HuH-7.5 (cell line): ENCODE results near the gene SRL.
"Not testable (repeated sequence)": the region's sequence is repeated elsewhere in the genome, so short reads cannot be mapped to it uniquely, and the experiment has no call there.

Source experiments
- DNase-seq: peaks from one replicate; pipeline ENCODE4 v3.0.0; 2011; ENCODE audit warnings: low spot score

Gene SRL

DNA sequence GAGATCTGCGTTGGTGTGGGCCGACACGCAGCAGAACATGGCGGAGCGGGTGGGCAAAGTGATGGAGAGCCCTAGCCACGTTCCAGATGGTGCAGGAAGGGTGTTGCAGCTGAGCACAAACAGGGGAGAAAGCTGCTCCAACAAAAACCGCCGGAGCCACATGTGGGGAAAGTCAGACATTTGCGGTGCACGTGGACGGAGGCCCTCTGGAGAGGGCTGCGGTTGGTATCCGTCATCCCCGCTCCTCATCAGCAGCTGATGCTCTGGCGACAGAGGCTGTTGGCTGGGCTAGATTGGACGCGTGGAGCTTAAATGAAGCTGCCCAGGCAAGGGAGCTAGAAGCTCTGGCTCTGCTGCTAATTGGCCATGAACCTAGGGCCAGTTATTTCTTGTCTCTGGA lies 82.2 kb downstream of the SRL start:
- DNase-seq, result no peak

GRCh38 chr16:4158143-4159093 lies 83.5 kb downstream of the SRL start:
- no peak for DNase-seq

DNA sequence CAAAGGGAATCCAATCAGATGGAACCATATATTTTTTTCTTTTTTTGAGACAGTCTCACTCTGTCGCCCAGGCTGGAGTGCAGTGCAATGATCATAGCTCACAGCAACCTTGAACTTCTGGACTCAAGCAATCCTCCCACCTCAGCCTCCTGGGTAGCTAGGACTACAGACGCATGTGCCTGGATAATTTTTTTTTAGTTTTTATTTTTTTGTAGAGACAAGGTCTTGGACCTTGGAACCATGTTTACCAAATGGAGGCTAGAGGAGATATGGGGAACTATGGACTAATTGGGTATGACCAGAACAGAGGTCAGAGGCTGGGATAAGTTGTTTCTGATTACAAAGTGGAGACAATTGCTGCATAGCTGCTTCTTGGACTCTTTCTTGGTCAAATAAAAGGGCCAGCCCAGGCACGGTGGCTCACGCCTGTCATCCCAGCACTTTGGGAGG lies 84.5 kb downstream of the SRL start:
- DNase-seq, result no peak

GRCh38 chr16:4156503-4156902 lies 85.4 kb downstream of the SRL start:
- not testable (repeated sequence) for DNase-seq

GRCh38 chr16:4153364-4153763 lies 88.5 kb downstream of the SRL start:
- not testable (repeated sequence) for DNase-seq

GRCh38 chr16:4152267-4152666 lies 89.6 kb downstream of the SRL start:
- DNase-seq, result no peak

DNA sequence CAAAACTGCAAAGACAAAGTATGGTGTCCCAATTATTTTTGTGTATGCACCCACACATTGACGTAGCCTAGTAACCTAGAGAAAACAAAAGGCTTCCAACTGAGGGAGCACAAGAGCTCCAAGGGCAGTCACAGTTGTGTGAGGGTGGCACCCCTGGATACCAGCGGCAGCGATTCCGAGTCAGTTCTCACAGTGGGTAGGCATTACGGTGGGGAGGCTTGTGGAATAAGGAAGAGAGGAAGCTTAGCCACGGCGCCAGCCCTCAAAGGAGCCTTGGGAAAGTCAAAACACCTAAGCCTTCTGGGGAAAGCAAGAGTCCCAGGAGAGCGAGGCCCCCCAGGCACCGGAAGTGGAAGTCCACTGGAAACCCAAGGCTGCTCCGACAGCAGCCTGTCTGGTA lies 94.6 kb downstream of the SRL start:
- DNase-seq, result no peak

DNA sequence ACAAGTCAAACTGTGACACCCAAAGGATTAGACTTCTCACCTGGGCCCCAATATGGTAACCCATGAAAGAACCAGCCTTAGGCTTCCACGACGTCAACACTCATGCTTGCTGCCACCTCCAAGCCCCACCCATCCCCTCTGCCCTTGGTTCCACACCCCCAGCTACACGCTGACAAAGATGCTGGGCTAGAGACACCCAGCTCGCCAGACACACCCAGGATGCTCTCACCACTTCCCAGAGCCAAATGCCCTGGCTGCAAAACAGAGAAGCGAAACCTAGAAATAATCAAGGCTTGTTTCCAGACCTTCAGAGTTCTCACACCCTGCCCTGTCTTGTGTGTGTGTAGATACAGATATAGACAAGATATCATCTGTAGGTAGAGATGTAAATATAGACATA lies 99.6 kb downstream of the SRL start:
- DNase-seq, result no peak

DNA sequence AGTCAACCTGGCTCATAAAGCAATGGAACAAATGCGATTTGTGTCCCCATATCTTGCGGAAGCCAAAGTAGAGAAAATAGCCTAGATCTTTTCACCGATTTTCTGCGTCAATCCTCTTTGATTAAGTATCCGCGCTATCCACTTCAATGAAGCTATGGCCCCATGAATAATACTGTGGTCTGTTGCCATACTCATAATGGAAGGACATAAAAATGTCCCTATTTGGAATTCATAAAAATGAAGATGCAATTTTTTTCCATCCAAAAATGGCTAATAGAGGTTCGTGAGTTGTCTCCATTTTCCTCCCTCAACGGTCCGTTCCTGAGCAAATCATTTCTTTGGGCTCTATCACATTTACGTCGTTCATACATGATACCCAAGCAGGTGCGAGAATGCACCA lies 100.3 kb downstream of the SRL start:
- DNase-seq, result no peak

GRCh38 chr16:4140652-4141051 lies 101.2 kb downstream of the SRL start:
- DNase-seq, result no peak

DNA sequence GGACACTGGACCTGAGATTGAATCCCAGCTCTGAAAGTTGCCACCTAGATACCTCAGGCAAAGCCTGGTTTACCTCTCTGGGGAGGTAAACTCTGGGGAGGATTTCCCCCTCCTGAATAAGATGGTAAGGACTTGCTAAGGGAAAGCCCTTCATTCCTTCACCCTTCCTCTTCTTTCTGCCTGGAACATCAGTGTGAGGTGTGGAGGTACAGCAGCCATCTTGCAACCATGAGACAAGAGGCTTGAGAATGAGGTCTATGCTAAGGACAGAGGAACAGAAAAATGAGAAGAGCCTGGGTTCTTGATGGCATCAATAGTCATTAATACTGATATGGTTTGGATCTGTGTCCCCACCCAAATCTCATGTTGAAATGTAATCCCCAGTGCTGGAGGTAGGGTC lies 101.9 kb downstream of the SRL start:
- DNase-seq, result no peak
